Parathyroid adenoma (tissue), 2 donors: Measurements from ENCODE around the gene KIR2DL3.
"Not testable (repeated sequence)": the region's sequence is repeated elsewhere in the genome, so short reads cannot be mapped to it uniquely, and the experiment has no call there.

Source experiments
- H2AFZ ChIP-seq: fragments of 300-600 bp; sonication (generic); one replicate; pipeline ENCODE4 v1.7.0; 2017; ENCODE audit warnings: antibody characterized with exemption, mild to moderate bottlenecking
- H3K27ac ChIP-seq: fragments of 300-600 bp; sonication (generic); one replicate; pipeline ENCODE4 v1.7.0; 2017
- H3K27me3 ChIP-seq: fragments of 300-600 bp; sonication (generic); one replicate; pipeline ENCODE4 v1.7.0; 2017; ENCODE audit warnings: low read length; ENCODE audit not compliant: control insufficient read depth, insufficient read depth
- H3K36me3 ChIP-seq: fragments of 300-600 bp; sonication (generic); one replicate; pipeline ENCODE4 v1.7.0; 2017; ENCODE audit warnings: low read length; ENCODE audit not compliant: control insufficient read depth, insufficient read depth
- H3K4me1 ChIP-seq: fragments of 300-600 bp; sonication (generic); one replicate; pipeline ENCODE4 v1.7.0; 2017; ENCODE audit warnings: control low read depth
- H3K4me2 ChIP-seq: fragments of 300-600 bp; sonication (generic); one replicate; pipeline ENCODE4 v1.7.0; 2017; ENCODE audit warnings: low read length
- H3K4me3 ChIP-seq: fragments of 300-600 bp; sonication (generic); one replicate; pipeline ENCODE4 v1.7.0; 2017; ENCODE audit warnings: low read depth, low read length
- H3K79me2 ChIP-seq: fragments of 300-600 bp; sonication (generic); one replicate; pipeline ENCODE4 v1.7.0; 2017; ENCODE audit warnings: control low read depth
- H3K9ac ChIP-seq: fragments of 300-600 bp; sonication (generic); one replicate; pipeline ENCODE4 v1.7.0; 2017; ENCODE audit warnings: mild to moderate bottlenecking
- H3K9me3 ChIP-seq: fragments of 300-600 bp; sonication (generic); one replicate; pipeline ENCODE4 v1.7.0; 2017; ENCODE audit warnings: low read length; ENCODE audit not compliant: control insufficient read depth
- CTCF ChIP-seq: fragments of 300-600 bp; sonication (generic); IDR thresholded peaks from one replicate; pipeline ENCODE4 v1.7.0; 2017; ENCODE audit warnings: antibody characterized with exemption, mild to moderate bottlenecking
- donor health status: primary hyperparathyroidism.

KIR2DL3 gene

DNA sequence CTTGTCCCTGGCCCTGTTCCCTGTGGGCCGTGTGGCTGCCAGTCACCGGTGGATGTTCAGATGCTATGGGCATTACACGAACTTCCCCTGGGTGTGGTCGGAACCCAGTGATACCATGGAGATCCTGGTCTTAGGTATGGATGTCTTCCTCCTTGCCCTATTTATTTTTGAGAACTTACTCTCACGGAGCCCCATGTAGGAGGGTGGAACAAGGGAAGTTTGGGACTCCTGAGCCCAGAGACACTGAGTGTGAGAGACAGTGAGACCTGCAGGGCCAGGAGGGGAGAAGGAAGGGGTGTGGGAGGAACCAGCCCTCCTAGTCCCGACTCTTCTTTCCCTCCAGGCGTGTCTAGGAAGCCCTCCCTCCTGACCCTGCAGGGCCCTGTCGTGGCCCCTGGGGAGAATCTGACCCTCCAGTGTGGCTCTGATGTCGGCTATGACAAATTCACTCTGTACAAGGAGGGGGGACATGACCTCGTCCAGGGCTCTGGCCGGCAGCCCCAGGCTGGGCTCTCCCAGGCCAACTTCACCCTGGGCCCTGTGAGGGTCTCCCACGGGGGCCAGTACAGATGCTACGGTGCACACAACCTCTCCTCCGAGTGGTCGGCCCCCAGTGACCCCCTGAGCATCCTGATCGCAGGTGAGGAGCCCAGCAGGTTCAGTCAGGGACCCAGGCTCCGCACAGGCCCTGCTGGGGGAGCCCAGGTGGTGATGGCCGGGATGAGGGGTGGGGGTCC, 28.9 kb upstream of the KIR2DL3 start:
- TF ChIP-seq CTCF = no peak
- Histone ChIP-seq H3K27me3 (no peaks in the 10 kb centered on the region), H3K9me3 (no peaks in the 10 kb centered on the region), H3K4me3 (no peak overlapping the region), H3K27ac (no peak overlapping the region), H3K4me1 (no peaks in the 10 kb centered on the region), H3K4me2 (no peak overlapping the region), H3K36me3 (no peaks in the 10 kb centered on the region), H3K9ac (no peak overlapping the region), H3K79me2 (no peaks in the 10 kb centered on the region), H2AFZ (no peak overlapping the region)

DNA sequence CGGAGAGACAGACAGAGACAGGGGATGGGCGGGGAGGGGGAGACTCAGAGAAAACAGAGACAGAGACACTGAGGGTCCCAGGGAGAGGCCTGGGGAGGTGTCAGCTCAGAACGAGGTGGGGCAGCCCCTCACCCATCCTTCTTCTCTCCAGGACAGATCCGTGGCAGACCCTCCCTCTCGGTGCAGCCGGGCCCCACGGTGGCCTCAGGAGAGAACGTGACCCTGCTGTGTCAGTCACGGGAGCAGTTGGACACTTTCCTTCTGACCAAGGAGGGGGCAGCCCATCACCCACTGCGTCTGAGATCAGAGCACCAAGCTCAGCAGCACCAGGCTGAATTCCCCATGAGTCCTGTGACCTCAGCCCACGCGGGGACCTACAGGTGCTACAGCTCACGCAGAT, 28.4 kb upstream of the KIR2DL3 start:
- H3K27ac ChIP-seq, H3K9me3 ChIP-seq, H3K4me2 ChIP-seq, H3K4me1 ChIP-seq, H3K79me2 ChIP-seq, H3K4me3 ChIP-seq, H3K9ac ChIP-seq, H3K36me3 ChIP-seq, H3K27me3 ChIP-seq, H2AFZ ChIP-seq: not testable (repeated sequence)

- TF ChIP-seq CTCF = no peak
- H3K9ac ChIP-seq = no peak within 1 kb of the TSS
- no peak within 1 kb of the TSS for H3K27ac ChIP-seq
- no peaks in the 10 kb centered on the region for H3K4me1 ChIP-seq
- H2AFZ ChIP-seq = no peak within 1 kb of the TSS
- H3K4me2 ChIP-seq = no peak within 1 kb of the TSS
- no peak within 1 kb of the TSS for H3K4me3 ChIP-seq
- no peaks in the 10 kb centered on the region for H3K79me2 ChIP-seq
- no peaks in the 10 kb centered on the region for H3K9me3 ChIP-seq
- no peaks in the 10 kb centered on the region for H3K27me3 ChIP-seq
- no peaks in the 10 kb centered on the region for H3K36me3 ChIP-seq
These were observed 14.2 kb upstream of the KIR2DL3 start, which contains the start of gene KIR3DL3 for GRCh38 chr19:54724142-54724541. KIR3DL3 (plus strand) TSS chr19:54724442; CDS start chr19:54724497, 55 bp downstream.

DNA sequence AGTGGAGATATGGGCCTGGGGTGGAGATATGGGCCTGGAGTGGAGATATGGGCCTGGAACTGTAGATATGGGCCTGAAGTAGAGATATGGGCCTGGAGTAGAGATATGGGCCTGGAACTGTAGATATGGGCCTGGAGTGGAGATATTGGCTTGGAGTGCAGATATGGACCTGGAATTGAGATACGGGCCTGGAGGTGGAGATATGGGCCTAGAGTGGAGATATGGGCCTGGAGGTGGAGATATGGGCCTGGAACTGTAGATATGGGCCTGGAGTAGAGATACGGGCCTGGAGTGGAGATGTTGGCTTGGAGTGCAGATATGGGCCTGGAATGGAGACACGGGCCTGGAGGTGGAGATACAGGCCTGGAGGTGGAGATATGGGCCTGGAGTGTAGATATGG, 13.7 kb upstream of the KIR2DL3 start:
- TF ChIP-seq CTCF = no peak
- Histone ChIP-seq H2AFZ (no peak overlapping the region), H3K4me3 (no peak overlapping the region), H3K4me1 (no peaks in the 10 kb centered on the region), H3K36me3 (no peaks in the 10 kb centered on the region), H3K27ac (no peak overlapping the region), H3K4me2 (no peak overlapping the region), H3K9me3 (no peaks in the 10 kb centered on the region), H3K79me2 (no peaks in the 10 kb centered on the region), H3K27me3 (no peaks in the 10 kb centered on the region), H3K9ac (no peak overlapping the region)

GRCh38 chr19:54725321-54725720, 13.0 kb upstream of the KIR2DL3 start:
- H3K27ac ChIP-seq = no peak overlapping the region
- H3K4me2 ChIP-seq = no peak overlapping the region
- H3K9me3 ChIP-seq = no peaks in the 10 kb centered on the region
- H3K27me3 ChIP-seq = no peaks in the 10 kb centered on the region
- H2AFZ ChIP-seq = no peak overlapping the region
- no peak overlapping the region for H3K9ac ChIP-seq
- H3K4me3 ChIP-seq = no peak overlapping the region
- no peaks in the 10 kb centered on the region for H3K79me2 ChIP-seq
- no peak for TF ChIP-seq CTCF
- H3K36me3 ChIP-seq = no peaks in the 10 kb centered on the region
- no peaks in the 10 kb centered on the region for H3K4me1 ChIP-seq
